ENCODE results near the gene GALR3. TPM values are rescaled to one million over a fixed set of nuclear protein-coding genes. Genes with fewer than 3 reads are reported as not detected.
A peak's percentile ranks its signal among the peaks of the same experiment; 100 is the strongest.

The GALR3 gene
- total RNA-seq, 6 experiments from 2014 or later, result not detected

DNA sequence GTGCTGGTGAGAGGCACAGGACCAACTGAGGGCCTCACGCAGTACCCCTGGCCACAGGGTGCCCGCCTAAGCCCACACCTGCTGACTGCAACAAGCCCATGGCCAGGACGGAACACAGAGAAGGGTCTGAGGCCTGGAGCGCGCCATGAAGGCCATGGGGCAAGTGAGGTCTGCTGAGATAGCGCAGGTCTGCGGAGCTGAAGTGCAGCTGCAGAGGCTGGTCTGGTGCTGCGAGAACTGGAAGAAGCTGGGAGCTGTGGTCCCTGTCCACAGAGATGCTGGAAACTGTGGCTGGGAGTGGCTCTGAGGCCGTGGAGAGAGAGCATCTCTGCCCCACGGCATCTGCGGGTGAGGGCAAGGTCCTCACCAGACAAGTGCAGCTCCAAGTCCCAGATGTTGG, 8.3 kb downstream of the GALR3 start:
- Mint-ChIP-seq H3K9me3 (no peaks in the 10 kb centered on the region), H3K4me1 (ENCODE audit: low read depth) (no peaks in the 10 kb centered on the region), H3K4me3 (no peak overlapping the region), H3K36me3 (ENCODE audit: low read depth) (peaks cover 5% of the 10 kb centered on the region; the same call in 1 of the 2 replicates), H3K27ac (no peak overlapping the region), H3K27me3 (ENCODE audit: insufficient read depth) (no peaks in the 10 kb centered on the region; the same call in none of the 2 replicates)
- DNase-seq, result no peak
- no peak for TF ChIP-seq CTCF (IDR thresholded peaks at IDR 0.05)

DNA sequence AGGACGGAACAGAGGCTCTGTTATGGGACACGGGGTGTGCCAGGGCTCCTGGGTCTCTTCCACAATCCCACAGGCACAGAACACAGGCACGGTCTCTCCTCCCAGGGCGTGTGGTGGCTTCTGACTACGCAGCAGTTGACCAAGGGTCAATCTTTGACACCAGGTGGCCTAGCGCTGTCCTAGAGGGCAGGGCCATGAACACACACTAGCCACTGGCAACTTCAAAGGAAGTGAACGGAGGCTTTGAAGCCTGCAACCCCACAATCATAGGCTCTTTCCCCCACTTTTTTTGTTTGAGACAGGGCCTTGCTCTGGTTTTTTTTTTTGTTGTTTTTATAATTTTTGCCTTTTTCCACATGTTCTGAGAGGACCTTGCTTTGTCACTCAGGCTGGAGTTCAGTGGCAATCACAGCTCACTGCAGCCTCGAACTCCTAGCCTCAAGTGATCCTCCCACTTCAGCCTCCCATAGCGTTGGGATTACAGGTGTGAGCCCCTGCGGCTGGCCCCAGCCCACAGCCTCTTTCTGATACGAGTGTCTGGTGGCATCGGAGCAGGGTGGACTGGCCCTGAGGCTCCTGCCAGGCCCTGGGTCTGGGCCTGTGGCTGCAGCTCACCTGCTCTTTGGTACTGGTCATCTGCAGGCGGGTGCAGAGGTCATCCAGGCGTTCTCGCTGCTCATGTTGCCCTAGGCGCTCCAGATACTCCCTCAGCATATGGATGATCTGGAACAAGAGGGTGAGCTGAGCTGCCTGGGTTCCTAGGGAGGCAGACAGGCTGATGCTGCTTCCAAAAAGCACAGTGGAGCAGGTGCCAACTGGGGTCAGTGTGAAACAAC, 9.1 kb downstream of the GALR3 start:
- H3K27ac Mint-ChIP-seq, result no peak overlapping the region
- H3K4me1 Mint-ChIP-seq (ENCODE audit: low read depth), result no peaks in the 10 kb centered on the region
- DNase-seq, result no peak
- TF ChIP-seq CTCF (IDR thresholded peaks at IDR 0.05), result no peak
- H3K27me3 Mint-ChIP-seq (ENCODE audit: insufficient read depth), result no peaks in the 10 kb centered on the region; the same call in 1 of the 2 replicates
- peaks cover 5% of the 10 kb centered on the region; the same call in 1 of the 2 replicates for H3K36me3 Mint-ChIP-seq (ENCODE audit: low read depth)
- H3K9me3 Mint-ChIP-seq, result no peaks in the 10 kb centered on the region
- H3K4me3 Mint-ChIP-seq, result no peak overlapping the region

- Mint-ChIP-seq H3K4me3 (peak overlapping the region; percentile 94), H3K27ac (peak overlapping the region; percentile 69), H3K4me1 (ENCODE audit: low read depth) (peaks cover 11% of the 10 kb centered on the region), H3K9me3 (peaks cover 13% of the 10 kb centered on the region), H3K27me3 (ENCODE audit: insufficient read depth) (no peaks in the 10 kb centered on the region), H3K36me3 (ENCODE audit: low read depth) (peaks cover 9% of the 10 kb centered on the region)
- no peak for DNase-seq
- no peak for TF ChIP-seq CTCF (IDR thresholded peaks at IDR 0.05)
Observed at GRCh38 chr22:37842015-37842793, 19.0 kb downstream of the GALR3 start.

GRCh38 chr22:37843741-37844089, 20.5 kb downstream of the GALR3 start:
- H3K4me3 Mint-ChIP-seq, result peak overlapping the region; percentile 94
- no peak for DNase-seq
- H3K27ac Mint-ChIP-seq, result peak overlapping the region; percentile 94

DNA sequence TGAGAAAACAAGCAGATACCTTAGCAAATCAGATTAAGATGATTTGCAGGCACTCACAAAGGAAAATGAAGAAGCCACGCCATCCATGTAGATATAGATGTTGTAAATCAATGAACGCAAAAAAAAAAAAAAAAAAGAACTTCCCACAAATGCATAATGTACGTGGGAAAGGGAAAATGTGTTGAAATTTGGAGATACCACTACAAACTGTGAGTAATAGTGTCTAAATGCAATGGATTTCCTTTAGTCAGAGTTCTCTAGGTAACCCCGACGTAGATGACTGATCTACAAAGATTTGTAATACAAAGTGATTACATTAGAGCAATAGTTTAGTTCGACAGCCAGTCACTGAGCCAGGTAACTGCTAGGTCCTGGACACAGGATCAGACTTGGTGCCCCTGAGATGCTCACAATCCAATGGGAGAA, 21.7 kb downstream of the GALR3 start:
- TF ChIP-seq CTCF (IDR thresholded peaks at IDR 0.05), result no peak
- Mint-ChIP-seq H3K4me3 (peak overlapping the region; percentile 83), H3K36me3 (ENCODE audit: low read depth) (peaks cover 33% of the 10 kb centered on the region), H3K27me3 (ENCODE audit: insufficient read depth) (peaks cover 2% of the 10 kb centered on the region), H3K27ac (peak overlapping the region; percentile 87), H3K4me1 (ENCODE audit: low read depth) (peaks cover 25% of the 10 kb centered on the region), H3K9me3 (peaks cover 28% of the 10 kb centered on the region)
- DNase-seq, result no peak

More at GRCh38 chr22:37843741-37844089, 20.5 kb downstream of the GALR3 start:
- Mint-ChIP-seq H3K9me3 (peaks cover 24% of the 10 kb centered on the region), H3K27me3 (ENCODE audit: insufficient read depth) (no peaks in the 10 kb centered on the region), H3K36me3 (ENCODE audit: low read depth) (peaks cover 24% of the 10 kb centered on the region), H3K4me1 (ENCODE audit: low read depth) (peaks cover 21% of the 10 kb centered on the region)
- TF ChIP-seq CTCF (IDR thresholded peaks at IDR 0.05), result no peak

Data from HFFc6 (cell line).